Adipose tissue (tissue), 3 donors: Measurements from ENCODE around the gene YTHDF2. TPM values are rescaled to one million over a fixed set of nuclear protein-coding genes. Genes with fewer than 3 reads are reported as not detected.
"Not testable (repeated sequence)": the region's sequence is repeated elsewhere in the genome, so short reads cannot be mapped to it uniquely, and the experiment has no call there.

Experiments used
- H3K27ac ChIP-seq: one replicate; pipeline ENCODE4 v1.5.1; 2013; ENCODE audit warnings: low read depth, low read length
- WGBS, 3 donors: extraction: QIAGEN DNeasy Blood & Tissue Kit; methylation state at CpG; one replicate each; pipeline ENCODE4 v1.1.7; 2013; 5-methylcytosine and 5-hydroxymethylcytosine counted together
- polyA plus RNA-seq, 3 donors: library from polyadenylated mRNA; stranded (reverse); fragments of 200-250 nt; gene quantifications; one replicate each; pipeline ENCODE4 v1.2.3, GENCODE V29; 2013
- donor health status: healthy with polysubstance abuse.
- donor health status: Bipolar disorder and iron deficiency.
- donor health status: healthy.

Gene YTHDF2
- polyA plus RNA-seq, 3 donors, result 16.5 to 40.2 (median 28.6) TPM

DNA sequence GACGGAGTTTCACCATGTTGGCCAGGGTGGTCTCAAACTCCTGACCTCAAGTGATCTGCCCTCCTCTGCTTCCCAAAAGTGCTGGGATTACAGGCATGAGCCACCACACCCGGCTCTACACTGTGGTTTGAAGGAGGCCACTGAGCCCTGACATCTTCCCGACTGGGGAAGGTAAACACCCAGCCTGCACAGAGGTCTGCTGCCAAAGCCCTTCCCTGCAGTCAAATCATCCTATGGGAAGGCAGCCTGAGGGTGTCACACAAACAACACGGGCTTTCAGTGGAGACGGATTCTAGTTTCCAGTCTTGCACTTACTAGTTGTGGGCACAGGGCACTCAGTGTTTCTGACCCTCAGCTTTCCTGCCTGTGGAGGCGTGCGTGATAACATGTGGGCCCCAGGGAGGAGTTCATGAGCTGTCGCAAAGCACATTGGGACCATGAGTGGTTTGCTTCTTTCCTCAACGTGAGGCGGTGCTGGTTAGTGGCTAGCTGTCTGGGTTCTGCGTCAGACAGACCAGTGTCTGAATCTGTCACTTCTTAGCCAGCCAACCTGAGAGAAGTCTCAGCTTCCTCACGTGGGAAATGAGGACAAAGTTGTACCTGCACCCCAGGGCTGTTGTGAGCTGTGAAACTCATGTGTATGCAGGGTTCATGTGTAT, 53.8 kb downstream of the YTHDF2 start:
- H3K27ac ChIP-seq, result no peak overlapping the region
- 69 to 74% (median 73%) methylated on average over 12 of the region's 12 CpGs for WGBS, 3 donors

DNA sequence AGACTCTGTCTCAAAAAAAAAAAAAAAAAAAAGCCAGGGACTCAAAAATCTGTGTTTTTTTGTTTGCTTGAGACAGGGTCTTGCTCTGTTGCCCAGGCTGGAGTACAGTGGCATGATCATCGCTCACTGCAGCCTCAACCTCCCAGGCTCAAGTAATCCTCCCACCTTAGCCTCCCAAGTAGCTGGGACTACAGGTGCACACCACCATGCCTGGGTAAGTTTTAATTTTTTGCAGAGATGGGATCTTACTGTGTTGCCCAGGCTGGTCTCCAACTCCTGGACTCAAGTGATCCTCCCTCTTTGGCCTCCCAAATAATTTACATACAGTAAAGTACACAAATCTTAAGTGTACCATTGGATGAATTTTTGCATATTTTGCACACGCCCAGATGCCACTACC, 55.2 kb downstream of the YTHDF2 start:
- H3K27ac ChIP-seq, result not testable (repeated sequence)
- 88 to 90% (median 89%) methylated on average over 2 of the region's 2 CpGs for WGBS, 3 donors

DNA sequence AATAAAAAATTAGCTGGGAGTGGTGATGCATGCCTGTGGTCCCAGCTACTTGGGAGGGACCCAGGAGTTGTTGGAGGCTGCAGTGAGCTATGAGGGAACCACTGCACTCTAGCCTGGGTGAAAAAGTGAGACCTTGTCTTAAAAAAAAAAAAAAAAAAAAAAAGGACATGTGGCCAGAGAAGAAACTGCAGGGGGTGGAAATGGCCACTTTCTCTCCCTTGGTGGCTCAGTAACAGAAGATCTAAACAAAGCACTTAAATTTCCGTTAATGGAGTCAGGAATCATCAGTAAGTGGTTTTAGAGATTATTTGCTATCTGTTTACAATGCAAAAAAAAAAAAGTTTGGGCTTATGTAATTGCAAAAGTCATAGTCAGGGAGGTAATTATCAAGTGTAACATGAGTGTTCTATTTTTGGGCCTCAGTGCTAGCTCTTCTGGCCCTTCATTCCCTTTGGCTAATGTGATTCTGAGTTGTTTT, 55.9 kb downstream of the YTHDF2 start:
- no peak overlapping the region for H3K27ac ChIP-seq
- WGBS, 3 donors, result 65 to 87% (median 83%) methylated on average over 1 of the region's 1 CpG

DNA sequence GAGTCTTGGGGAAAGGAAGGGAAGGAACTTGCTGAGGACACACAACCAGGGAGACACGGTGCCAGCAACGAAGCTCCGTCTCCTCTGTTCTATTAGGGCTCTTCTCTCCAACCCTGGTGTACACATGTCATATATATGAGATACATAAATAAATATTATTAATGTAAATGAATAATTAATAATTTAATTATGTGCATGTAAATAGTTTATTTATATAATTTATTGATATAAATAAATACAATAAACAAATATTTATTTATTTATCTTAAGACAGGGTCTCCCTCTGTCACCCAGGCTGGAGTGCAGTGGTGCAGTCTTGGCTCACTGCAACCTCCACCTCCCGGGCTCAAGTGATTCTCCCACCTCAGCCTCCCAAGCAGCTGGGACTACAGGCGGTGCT, 57.8 kb downstream of the YTHDF2 start:
- not testable (repeated sequence) for H3K27ac ChIP-seq
- WGBS, 3 donors, result 91 to 95% (median 93%) methylated on average over 5 of the region's 5 CpGs

DNA sequence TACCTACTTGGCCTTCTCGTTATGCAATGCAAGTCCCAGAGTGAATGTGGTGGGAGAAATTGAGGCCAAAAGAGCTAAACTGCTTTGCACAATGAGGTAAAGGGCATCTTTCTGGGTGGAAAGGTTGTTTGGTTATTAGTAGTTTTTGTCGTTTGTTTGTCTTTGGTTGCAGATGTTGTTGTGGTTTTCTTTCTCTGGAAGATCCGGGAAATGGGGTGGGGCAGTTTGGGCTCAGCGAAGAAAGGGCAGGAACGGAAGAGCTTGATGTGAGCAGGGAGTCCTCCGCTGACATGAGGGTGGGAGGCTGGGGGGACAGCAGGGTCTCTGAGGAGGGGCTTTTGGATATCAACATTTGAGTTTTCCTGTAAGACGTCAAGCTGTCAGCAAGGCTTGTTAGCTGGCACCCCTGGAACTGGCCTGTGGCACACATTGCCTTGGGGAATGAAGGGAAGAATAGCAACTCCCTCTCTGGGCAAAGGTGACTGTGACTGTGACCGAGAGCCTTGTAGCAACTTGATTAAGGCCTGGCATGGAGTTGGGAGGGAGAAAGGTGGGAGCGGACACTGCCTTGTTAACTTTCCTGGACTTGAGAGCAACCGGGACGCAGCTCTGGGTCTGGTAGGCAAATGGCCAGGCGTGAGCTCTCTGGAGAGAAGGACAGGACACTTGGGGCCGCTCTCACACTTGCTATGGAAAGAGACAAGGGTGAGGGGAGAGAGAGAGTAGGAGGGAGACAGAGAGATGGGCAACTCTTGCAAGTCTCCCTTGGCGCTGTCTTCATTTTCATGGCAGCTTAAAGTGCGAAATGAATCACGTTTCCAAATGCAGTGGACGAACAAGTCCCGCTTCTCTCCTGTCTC, 59.8 kb downstream of the YTHDF2 start:
- 55 to 67% (median 58%) methylated on average over 18 of the region's 18 CpGs for WGBS, 3 donors
- no peak overlapping the region for H3K27ac ChIP-seq

DNA sequence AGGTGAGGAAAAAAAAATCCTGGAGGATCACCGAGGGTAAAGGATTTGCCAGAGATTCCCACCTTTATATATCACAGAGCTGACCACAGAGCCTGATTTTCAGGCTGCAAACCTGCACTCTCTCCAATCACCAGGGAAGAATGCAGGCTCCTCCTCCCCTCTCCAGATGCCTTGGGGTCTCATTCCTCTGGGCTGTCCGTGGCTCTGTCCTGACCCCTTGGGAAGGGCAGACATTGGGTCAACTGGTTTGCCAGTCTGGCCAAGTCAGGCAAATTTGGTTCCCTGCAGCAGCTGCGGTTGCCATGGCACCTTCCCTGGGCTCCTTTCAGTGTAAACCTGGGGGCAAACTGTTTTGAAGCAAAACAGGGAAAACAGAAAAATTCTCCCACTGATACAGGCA, 63.6 kb downstream of the YTHDF2 start:
- 51 to 59% (median 53%) methylated on average over 3 of the region's 3 CpGs for WGBS, 3 donors
- H3K27ac ChIP-seq, result no peak overlapping the region

DNA sequence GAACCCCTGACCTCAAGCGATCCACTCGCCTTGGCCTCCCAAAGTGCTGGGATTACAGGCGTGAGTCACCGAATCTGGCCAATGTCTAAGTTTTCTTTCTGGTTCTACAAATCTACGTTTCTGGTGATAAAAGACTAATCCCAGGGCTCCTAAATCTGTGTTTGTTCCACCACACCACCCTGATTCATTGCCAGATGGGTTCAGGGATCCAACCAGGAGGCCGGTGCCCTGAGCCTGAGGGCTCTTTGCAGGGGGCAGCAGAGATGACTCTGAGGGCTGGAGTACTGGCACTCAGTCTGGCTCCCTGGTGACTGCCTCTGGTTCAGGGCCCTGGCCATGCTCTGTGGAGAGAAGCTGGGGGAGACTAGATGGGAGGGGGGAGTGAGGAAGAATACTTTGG, 64.7 kb downstream of the YTHDF2 start:
- 87 to 90% (median 89%) methylated on average over 6 of the region's 6 CpGs for WGBS, 3 donors

DNA sequence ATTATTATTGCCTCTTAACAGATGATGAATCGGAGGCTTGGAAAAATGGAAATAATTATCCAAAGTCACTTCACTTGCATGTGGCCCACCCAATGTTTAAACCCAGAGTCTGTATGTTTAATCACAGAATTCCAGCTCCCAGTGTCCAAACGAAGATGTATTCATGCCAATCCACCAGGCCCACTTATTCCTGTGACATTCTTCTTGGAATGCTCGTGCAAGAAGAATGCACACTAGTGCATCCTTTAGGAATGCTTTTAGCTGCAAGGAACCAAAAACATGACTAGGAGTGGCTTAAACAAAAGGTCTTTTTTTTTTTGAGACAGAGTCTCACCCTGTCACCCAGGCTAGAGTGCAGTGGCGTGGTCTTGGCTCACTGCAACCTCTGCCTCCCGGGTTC, 66.3 kb downstream of the YTHDF2 start:
- no peak overlapping the region for H3K27ac ChIP-seq
- 80 to 81% (median 81%) methylated on average over 5 of the region's 5 CpGs for WGBS, 3 donors

More for the DNA sequence above, 64.7 kb downstream of the YTHDF2 start:
- no peak overlapping the region for H3K27ac ChIP-seq

DNA sequence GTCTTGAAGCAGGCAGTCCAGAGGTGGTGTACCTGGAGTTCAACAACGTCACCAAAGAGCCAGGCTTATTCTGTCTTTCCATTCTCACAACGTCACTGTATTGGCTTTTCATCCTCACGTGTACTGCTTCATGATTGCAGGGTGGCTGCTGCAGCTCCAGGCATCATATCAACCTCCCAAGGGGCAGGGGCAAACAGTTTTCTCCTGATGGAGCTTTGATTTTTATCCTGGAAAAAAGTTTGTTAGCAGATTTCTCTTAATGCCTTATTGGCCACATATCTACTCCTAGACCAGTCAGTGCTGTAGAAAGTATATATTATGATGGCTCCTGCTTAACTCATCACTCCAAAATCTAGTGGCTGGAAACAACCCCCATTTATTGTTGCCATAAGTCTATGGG, 66.9 kb downstream of the YTHDF2 start:
- 90 to 95% (median 94%) methylated on average over 3 of the region's 3 CpGs for WGBS, 3 donors
- no peak overlapping the region for H3K27ac ChIP-seq

DNA sequence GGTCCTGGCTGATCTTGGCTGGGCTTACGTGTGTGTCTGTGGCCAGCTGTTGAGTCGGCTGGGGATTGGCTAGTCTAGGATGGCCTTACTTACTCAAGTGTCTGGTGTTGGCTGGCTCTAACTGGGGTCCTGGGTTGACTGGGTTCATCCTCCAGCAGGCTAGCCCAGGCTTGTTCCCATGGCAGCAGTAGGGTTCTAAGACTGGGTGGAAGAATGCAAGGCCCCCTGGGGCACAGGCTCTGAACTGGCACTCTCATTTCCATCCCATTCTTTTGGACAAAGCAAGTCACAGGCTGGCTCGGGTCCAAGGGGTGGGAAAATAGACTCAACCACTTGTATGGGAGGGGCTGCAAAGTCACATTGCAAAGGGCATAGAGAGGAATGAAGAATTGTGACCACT, 67.3 kb downstream of the YTHDF2 start:
- no peak overlapping the region for H3K27ac ChIP-seq
- WGBS, 3 donors, result 58 to 78% (median 71%) methylated on average over 3 of the region's 3 CpGs

DNA sequence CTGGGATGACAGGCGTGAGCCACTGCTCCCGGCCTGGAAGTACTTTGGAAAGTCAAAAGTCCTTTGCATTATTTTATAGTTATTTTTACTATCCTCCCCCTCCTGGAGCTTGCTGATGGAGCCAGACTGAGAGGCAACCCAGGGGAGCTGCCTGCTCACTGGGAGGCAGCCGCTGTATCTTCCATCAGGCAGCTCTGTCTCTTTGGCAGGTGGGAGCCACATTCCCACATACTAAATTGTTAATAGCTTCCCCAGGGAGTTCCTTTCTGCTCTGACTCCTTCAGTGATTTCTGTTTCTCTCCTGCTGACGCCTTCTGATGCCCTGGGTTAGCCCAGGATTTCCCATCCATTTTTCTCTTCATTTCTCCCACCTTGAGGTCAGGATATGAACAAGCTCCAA, 70.3 kb downstream of the YTHDF2 start:
- 47 to 55% (median 55%) methylated on average over 4 of the region's 4 CpGs for WGBS, 3 donors
- no peak overlapping the region for H3K27ac ChIP-seq

DNA sequence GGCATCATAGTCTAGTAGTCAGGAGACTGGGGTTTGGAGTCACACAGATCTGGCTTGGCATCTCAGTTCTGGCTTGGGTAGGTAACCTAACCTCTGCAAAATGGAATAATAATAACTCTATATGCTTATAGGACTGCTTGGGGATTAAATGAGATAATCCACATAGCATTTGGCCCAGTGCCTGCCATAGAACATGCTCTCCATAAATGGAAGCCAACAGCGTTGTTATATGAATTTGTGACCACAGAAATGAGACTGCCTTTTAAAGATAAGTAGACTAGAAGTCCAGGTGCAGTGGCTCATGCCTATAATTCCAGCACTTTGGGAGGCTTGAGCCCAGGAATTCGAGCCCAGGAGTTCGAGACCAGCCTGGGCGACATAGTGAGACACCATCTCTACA, 71.2 kb downstream of the YTHDF2 start:
- 79 to 88% (median 85%) methylated on average over 4 of the region's 4 CpGs for WGBS, 3 donors
- H3K27ac ChIP-seq, result no peak overlapping the region

DNA sequence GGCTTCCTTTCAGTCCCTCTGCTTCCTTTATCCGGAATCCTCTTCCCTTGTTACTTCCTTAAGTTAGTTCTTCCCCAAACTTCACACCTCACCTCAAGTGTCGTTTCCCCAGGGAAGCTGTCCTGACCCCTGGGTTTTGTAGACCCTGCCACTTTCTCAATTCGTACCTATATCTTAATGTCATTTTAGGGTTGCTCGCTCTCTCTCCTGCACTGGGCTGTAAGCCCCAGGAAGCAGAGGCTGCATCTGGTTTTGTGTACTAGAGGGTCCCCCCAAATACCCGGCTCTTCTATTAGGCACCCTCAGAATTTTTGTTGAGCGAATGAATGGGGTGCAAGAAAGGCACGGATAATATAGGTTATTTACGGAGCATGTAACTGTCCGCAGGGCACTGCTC, 74.6 kb downstream of the YTHDF2 start:
- WGBS, 3 donors, result 59 to 61% (median 60%) methylated on average over 9 of the region's 9 CpGs

DNA sequence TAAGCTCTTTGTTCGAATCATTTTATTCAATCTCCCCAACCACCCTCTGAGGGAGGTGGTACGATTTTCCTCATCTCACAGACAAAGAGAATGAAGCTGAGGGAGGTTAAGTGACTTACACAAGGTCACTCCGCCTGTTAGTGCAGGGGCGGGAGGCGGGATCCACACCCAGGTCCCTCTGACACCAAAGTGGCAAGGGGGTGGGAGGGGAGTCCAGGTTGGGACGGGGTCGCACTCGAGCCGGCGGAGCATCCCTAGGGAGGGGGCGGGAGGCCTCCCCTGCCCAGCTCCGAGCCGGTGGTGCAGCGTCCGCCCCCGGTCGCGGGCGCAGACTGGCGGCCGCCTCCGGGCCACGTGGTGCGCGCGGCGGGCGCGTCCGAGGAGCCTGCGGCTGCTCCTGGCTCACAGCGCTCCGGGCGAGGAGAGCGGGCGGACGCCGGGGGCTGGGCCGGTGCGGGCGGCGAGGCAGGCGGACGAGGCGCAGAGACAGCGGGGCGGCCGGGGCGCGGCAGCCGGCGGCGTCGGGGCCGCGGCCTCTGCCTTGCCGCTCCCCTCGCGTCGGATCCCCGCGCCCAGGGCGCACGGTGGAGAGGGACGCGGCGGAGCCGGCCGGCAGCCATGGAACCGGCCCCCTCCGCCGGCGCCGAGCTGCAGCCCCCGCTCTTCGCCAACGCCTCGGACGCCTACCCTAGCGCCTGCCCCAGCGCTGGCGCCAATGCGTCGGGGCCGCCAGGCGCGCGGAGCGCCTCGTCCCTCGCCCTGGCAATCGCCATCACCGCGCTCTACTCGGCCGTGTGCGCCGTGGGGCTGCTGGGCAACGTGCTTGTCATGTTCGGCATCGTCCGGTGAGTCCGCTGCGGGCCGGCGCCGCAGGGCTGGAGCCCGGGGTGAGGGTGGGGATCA, 75.3 kb downstream of the YTHDF2 start, which contains the start of gene OPRD1:
Gene OPRD1, plus strand, starts transcription at position 405 of the 903 bp plus-strand sequence. Its CDS starts 214 bp downstream, at position 619.
- WGBS, 3 donors, result 3 to 4% (median 4%) methylated on average over 73 to 108 of the region's 108 CpGs
- H3K27ac ChIP-seq, result no peak within 1 kb of the TSS

More for the DNA sequence above, 74.6 kb downstream of the YTHDF2 start:
- H3K27ac ChIP-seq, result no peak overlapping the region

DNA sequence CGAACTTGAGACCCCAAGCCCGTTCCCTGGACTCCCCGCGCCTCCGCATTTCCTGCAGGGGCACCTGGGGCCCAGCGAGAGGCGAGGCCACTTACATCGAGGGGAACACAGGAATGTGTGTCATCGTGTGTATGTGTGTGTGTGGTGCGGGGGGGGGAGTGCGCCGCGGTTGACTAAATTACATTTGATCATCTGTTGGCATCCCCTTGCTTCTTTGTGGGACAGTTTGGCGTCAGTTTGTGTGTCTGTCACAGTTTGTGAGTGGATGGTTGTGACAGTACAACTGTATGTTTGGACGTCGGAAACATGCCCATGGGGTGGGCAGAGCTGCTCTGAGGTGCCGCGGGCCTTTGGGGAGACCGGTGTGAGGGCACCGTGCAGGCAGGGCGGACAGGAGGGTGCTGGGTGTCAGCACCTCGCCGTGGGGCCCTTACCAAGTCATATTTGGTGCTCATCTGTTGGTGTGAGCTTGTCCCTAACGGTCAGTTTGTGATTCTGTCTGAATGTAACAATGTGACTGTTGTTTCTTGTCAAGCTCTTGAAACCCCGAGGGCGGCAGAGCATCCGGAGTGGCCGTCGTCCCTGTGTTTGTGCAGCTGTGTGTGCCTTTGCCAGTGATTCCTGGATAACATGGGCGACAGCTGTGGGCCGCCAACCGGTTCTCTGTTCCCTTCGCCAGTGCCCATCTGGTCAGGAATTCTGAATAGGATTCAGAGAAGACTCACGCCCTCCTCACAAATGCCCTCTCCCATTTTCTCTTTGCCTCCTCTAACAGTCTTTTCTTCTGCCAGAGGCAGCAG, 76.1 kb downstream of the YTHDF2 start:
- no peak overlapping the region for H3K27ac ChIP-seq
- 22 to 51% (median 48%) methylated on average over 32 to 34 of the region's 34 CpGs for WGBS, 3 donors

DNA sequence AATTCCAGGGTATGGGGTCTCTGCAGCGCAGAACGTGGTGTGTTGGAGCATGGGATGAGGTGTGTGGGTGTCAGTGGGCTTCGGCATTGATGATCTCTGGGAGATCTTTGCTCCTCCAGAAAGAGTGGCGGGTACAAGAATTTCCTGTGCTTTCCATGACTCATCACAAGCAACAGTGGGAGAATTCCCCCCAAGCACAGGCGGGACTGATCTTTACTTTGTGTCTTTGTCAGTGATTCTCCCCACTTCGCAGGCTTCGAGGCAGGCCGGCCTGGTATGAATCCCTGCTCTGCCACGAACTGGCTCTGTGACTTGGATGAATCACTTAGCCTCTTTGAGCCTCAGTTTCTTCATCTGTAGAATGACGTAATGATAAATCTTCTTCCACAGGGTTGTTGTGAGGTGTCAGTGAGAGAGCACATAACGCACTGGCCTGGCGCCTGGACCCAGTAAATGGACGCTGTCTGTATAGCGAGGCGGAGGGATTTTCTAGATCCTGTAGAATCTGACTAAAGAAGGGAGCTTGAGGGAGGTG, 77.3 kb downstream of the YTHDF2 start:
- WGBS, 3 donors, result 76 to 84% (median 80%) methylated on average over 15 of the region's 15 CpGs
- H3K27ac ChIP-seq, result no peak overlapping the region

DNA sequence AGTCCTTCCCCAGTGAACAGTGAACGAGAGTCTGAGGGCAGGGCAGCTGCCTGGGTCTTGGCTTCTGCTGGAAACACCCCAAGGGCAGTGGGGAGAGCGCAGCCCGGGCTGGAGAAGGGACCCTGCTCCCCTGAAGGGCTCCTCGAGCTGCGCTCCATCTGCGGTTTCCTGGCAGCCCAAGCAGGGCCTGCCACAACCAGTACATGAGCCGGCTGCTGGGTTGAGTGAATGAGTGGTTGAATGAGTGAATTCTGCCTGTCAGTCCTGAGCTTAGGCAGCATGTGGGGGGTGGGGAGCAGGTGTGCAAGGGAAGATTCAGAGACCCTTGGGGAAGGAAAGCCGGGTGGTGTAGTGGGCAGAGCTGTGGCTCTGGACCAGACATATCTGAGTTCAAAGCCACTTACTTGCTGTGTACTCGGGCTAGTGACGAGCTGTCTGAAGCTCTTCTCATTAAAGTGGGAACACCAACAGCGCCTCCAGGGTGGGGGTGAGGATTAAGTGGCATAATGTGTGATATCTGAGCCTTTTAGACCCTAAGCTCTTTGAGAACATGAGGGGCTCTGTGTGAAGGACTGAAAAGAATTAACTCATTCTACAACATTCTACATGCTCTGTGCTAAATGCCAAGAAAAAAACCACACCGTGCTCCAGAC, 78.9 kb downstream of the YTHDF2 start:
- no peak overlapping the region for H3K27ac ChIP-seq
- 30 to 38% (median 36%) methylated on average over 12 of the region's 12 CpGs for WGBS, 3 donors
